ENCODE measurements around the gene ERICH4. TPM values are rescaled to one million over a fixed set of nuclear protein-coding genes. Genes with fewer than 3 reads are reported as not detected.

The ERICH4 gene
- total RNA-seq, 1 experiment from 2014 or later, result not detected

DNA sequence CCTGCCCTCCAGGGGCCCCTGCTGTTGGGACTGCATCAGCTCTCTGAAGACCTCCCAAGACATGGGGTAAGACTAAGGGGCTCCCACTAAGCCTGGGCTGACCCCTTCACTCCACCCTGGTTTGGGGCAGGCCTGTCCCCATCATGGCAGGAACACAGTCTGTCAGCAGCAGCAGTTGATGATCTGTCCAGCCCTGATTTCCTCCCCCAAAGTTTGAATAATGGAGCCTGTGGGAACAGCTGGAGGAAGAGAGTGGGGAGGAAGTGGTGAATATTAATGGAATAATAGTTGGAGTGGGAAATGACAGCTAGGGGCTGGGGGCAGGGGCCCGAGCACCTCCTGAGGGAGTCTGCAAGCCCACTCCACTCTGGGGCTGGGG, 14.5 kb upstream of the ERICH4 start:
- no peak overlapping the region for H3K9ac ChIP-seq (ENCODE audit: low read length)
- intact Hi-C loops (cut with micrococcal nuclease), result no loop called here

DNA sequence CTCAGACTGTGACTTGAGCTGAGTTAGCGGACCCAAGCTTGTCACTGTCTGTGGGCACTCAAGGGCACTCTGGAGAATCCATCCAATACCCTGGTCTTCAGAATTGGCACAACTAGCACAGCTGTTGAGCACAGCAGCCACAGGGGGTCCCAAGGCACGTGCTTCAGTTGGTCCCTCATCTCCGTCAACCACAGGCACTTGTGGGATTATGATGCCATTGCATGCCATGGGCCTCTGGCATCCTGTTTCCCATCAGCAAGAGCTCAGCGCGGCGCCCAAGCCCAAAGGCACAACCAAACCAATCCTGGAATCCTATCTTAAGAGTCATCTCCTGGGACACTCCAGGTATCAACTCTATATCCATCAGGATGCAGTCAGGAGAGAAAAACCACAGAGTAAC, 12.0 kb upstream of the ERICH4 start:
- Histone ChIP-seq H2AFZ (ENCODE audit: low read depth, low read length, poor library complexity, severe bottlenecking) (no peak overlapping the region), H3K9ac (ENCODE audit: low read length) (no peak overlapping the region), H3K27ac (ENCODE audit: low read depth, low read length) (no peak overlapping the region), H3K4me2 (ENCODE audit: low read length) (no peak overlapping the region), H3K4me1 (ENCODE audit: control insufficient read depth in 1 of 2, insufficient read depth in 2 of 2, low read length in 2 of 2) (peaks cover 0 to 5% of the 10 kb centered on the region in 2 experiments; a peak in 2 of 4 replicates), H3K36me3 (ENCODE audit: control insufficient read depth in 1 of 2, insufficient read depth in 2 of 2, low read length in 2 of 2) (peaks cover 0 to 18% of the 10 kb centered on the region in 2 experiments; a peak in 3 of 4 replicates), H3K4me3 (replicated peaks in 1 of 2; ENCODE audit: low read depth in 1 of 2, low read length in 2 of 2) (no peak overlapping the region), H3K27me3 (ENCODE audit: insufficient read depth, low read length) (no peaks in the 10 kb centered on the region), H4K20me1 (ENCODE audit: insufficient read depth) (no peaks in the 10 kb centered on the region), H3K79me2 (ENCODE audit: insufficient read depth, low read length) (no peaks in the 10 kb centered on the region), H3K9me3 (ENCODE audit: control insufficient read depth in 1 of 2, insufficient read depth in 1 of 2, low read depth in 1 of 2, low read length in 2 of 2) (no peaks in the 10 kb centered on the region), H3K9me2 (ENCODE audit: insufficient read depth) (no peaks in the 10 kb centered on the region)
- TF ChIP-seq POLR2AphosphoS5 (IDR thresholded peaks at IDR 0.05; ENCODE audit: low read depth, low read length) (no peak), POLR2A (IDR thresholded peaks at IDR 0.05; ENCODE audit: borderline replicate concordance, extremely low read depth, insufficient read depth, insufficient read length) (no peak), EGR1 (IDR thresholded peaks at IDR 0.05; ENCODE audit: low read depth) (no peak), ELF1 (IDR thresholded peaks at IDR 0.05; ENCODE audit: borderline replicate concordance, low read depth) (no peak), ZFX (IDR thresholded peaks at IDR 0.05) (no peak)
- TF ChIP-seq, protein P1, sequence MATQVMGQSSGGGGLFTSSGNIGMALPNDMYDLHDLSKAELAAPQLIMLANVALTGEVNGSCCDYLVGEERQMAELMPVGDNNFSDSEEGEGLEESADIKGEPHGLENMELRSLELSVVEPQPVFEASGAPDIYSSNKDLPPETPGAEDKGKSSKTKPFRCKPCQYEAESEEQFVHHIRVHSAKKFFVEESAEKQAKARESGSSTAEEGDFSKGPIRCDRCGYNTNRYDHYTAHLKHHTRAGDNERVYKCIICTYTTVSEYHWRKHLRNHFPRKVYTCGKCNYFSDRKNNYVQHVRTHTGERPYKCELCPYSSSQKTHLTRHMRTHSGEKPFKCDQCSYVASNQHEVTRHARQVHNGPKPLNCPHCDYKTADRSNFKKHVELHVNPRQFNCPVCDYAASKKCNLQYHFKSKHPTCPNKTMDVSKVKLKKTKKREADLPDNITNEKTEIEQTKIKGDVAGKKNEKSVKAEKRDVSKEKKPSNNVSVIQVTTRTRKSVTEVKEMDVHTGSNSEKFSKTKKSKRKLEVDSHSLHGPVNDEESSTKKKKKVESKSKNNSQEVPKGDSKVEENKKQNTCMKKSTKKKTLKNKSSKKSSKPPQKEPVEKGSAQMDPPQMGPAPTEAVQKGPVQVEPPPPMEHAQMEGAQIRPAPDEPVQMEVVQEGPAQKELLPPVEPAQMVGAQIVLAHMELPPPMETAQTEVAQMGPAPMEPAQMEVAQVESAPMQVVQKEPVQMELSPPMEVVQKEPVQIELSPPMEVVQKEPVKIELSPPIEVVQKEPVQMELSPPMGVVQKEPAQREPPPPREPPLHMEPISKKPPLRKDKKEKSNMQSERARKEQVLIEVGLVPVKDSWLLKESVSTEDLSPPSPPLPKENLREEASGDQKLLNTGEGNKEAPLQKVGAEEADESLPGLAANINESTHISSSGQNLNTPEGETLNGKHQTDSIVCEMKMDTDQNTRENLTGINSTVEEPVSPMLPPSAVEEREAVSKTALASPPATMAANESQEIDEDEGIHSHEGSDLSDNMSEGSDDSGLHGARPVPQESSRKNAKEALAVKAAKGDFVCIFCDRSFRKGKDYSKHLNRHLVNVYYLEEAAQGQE (IDR thresholded peaks at IDR 0.05; ENCODE audit: low read depth), result no peak
- CTCF ChIA-PET, result interaction anchor here (1.2 to 1.6 kb wide), 2 partner anchors 9 to 138 kb away, joined by 3 to 5 read pairs; partner anchors contain the start of gene DMAC2
- intact Hi-C loops (cut with micrococcal nuclease), result no loop called here
- RAD21 ChIA-PET (ENCODE audit: low non-redundant PET in 1 of 2, low total read pairs in 2 of 2, uncharacterized antibody in 2 of 2, unreplicated experiment in 2 of 2), result no interaction called here
- ATAC-seq (0 out of 2 replicates have a peak, but pooled peaks have one; percentile 18), DNase-seq (ENCODE audit: low read depth, low spot score) (no peak)
- POLR2A ChIA-PET, result no interaction called here
- no TSS peak for BruUV-seq (replicated peaks)

More for the DNA sequence above, 14.5 kb upstream of the ERICH4 start:
- POLR2A ChIA-PET, result interaction anchor here (1.5 to 1.7 kb wide), 2 partner anchors 10 to 11 kb away, joined by 4 read pairs; partner anchors contain the start of gene DMAC2
- no peaks in the 10 kb centered on the region for H3K9me2 ChIP-seq (ENCODE audit: insufficient read depth)
- ATAC-seq (no peak), DNase-seq (ENCODE audit: low read depth, low spot score) (no peak)
- CTCF ChIA-PET, result interaction anchor here (0.7 kb wide), 1 partner anchor 135 kb away, joined by 3 read pairs; no protein-coding TSS in a partner anchor
- no peaks in the 10 kb centered on the region for H3K79me2 ChIP-seq (ENCODE audit: insufficient read depth, low read length)
- no peak overlapping the region for H3K4me3 ChIP-seq (replicated peaks in 1 of 2; ENCODE audit: low read depth in 1 of 2, low read length in 2 of 2)
- no peak overlapping the region for H2AFZ ChIP-seq (ENCODE audit: low read depth, low read length, poor library complexity, severe bottlenecking)
- no peaks in the 10 kb centered on the region for H3K27me3 ChIP-seq (ENCODE audit: insufficient read depth, low read length)
- H3K9me3 ChIP-seq (ENCODE audit: control insufficient read depth in 1 of 2, insufficient read depth in 1 of 2, low read depth in 1 of 2, low read length in 2 of 2), result no peaks in the 10 kb centered on the region
- H3K4me2 ChIP-seq (ENCODE audit: low read length), result no peak overlapping the region
- H4K20me1 ChIP-seq (ENCODE audit: insufficient read depth), result no peaks in the 10 kb centered on the region
- RAD21 ChIA-PET (ENCODE audit: low non-redundant PET in 1 of 2, low total read pairs in 2 of 2, uncharacterized antibody in 2 of 2, unreplicated experiment in 2 of 2), result no interaction called here
- BruUV-seq (replicated peaks), result no TSS peak
- H3K4me1 ChIP-seq (ENCODE audit: control insufficient read depth in 1 of 2, insufficient read depth in 2 of 2, low read length in 2 of 2), result peaks cover 0 to 5% of the 10 kb centered on the region in 2 experiments; a peak in 2 of 4 replicates
- TF ChIP-seq EZH2 (IDR thresholded peaks at IDR 0.05), result no peak
- H3K27ac ChIP-seq (ENCODE audit: low read depth, low read length), result no peak overlapping the region
- H3K36me3 ChIP-seq (ENCODE audit: control insufficient read depth in 1 of 2, insufficient read depth in 2 of 2, low read length in 2 of 2), result peaks cover 0 to 18% of the 10 kb centered on the region in 2 experiments; a peak in 3 of 4 replicates

All from HCT116 (cell line).